Body of pancreas (tissue), 4 donors: Measurements from ENCODE around the gene ZNF205. TPM values are rescaled to one million over a fixed set of nuclear protein-coding genes. Genes with fewer than 3 reads are reported as not detected.

Source experiments
- ATAC-seq: fragments of 150-250 bp; one replicate; pipeline ENCODE4 v1.9.1; 2016
- DNase-seq, 4 donors: peaks; one replicate each; pipeline ENCODE4 v3.0.0-alpha.2; 2019
- H3K27ac ChIP-seq, 4 donors: fragments of 200-600 bp; sonication (generic); 1 replicate in 3 of 4; 2 replicates in 1 of 4; pipeline versions ENCODE4 v1.5.1 to v1.6.1; 2016 to 2019; ENCODE audit warnings: mild to moderate bottlenecking in 1 of 4, mixed read lengths in 1 of 4, moderate library complexity in 1 of 4
- H3K27me3 ChIP-seq, 2 donors: fragments of 200-600 bp; sonication (generic); one replicate each; pipeline ENCODE4 v1.6.0; 2016; ENCODE audit warnings: mild to moderate bottlenecking in 1 of 2
- H3K36me3 ChIP-seq, 2 donors: fragments of 200-600 bp; sonication (generic); replicated peaks in 1 of 2; 2 replicates each; pipeline ENCODE4 v1.5.1; 2016; ENCODE audit warnings: low read depth in 2 of 2; ENCODE audit not compliant: insufficient read depth in 1 of 2
- H3K4me1 ChIP-seq: fragments of 200-600 bp; sonication (generic); one replicate; pipeline ENCODE4 v1.6.0; 2016
- H3K4me3 ChIP-seq, 2 donors: fragments of 200-600 bp; sonication (generic); 1 replicate in 1 of 2; 2 replicates in 1 of 2; pipeline ENCODE4 v1.5.1; 2016 to 2019
- H3K9me3 ChIP-seq, 3 donors: fragments of 200-600 bp; sonication (generic); 1 replicate in 2 of 3; 2 replicates in 1 of 3; pipeline ENCODE4 v1.5.1; 2016
- CTCF ChIP-seq, 7 experiments: fragments of 450-650 bp in 4 of 7; fragments of 200-600 bp in 3 of 7; sonication (generic) in 3 of 7; IDR thresholded peaks; one replicate each; pipeline ENCODE4 v1.5.1; 2016 to 2019; ENCODE audit warnings: antibody characterized with exemption in 7 of 7
- POLR2A ChIP-seq, 3 donors: fragments of 450-650 bp; IDR thresholded peaks; one replicate each; pipeline ENCODE4 v1.6.1; 2016; ENCODE audit warnings: antibody characterized with exemption in 3 of 3, mild to moderate bottlenecking in 2 of 3
- WGBS, 2 donors: methylation state at CpG; one replicate each; pipeline ENCODE4 v1.1.5; 2017; 5-methylcytosine and 5-hydroxymethylcytosine counted together
- intact Hi-C: fragments of 100-400 bp; cut with DNase I; formaldehyde crosslinking; loops from one replicate; pipeline ENCODE4 v1.15.1; 2023
- total RNA-seq, 2 donors: library from RNA; depleted of rRNA; stranded (reverse); fragments of >200 nt; gene quantifications; one replicate each; pipeline ENCODE4 v1.1.0, GENCODE V29; 2016

ZNF205 gene
- total RNA-seq, 2 donors from 2014 or later = 14.2 to 20.0 TPM

GRCh38 chr16:3155181-3155580 lies 42.8 kb downstream of the ZNF205 start:
- WGBS, 2 donors = 74 to 88% methylated on average over 2 of the region's 2 CpGs
- no peaks in the 10 kb centered on the region for H3K27me3 ChIP-seq
- peaks cover 39% of the 10 kb centered on the region for H3K4me1 ChIP-seq
- H3K4me3 ChIP-seq = no peak overlapping the region
- no peak overlapping the region for H3K27ac ChIP-seq
- H3K36me3 ChIP-seq = no peaks in the 10 kb centered on the region
- no peak for DNase-seq
- intact Hi-C loops = no loop called here
- H3K9me3 ChIP-seq = no peaks in the 10 kb centered on the region
- ATAC-seq = no peak
- TF ChIP-seq CTCF (IDR thresholded peaks at IDR 0.05) (no peak), POLR2A (IDR thresholded peaks at IDR 0.05) (no peak)

- peaks cover 34% of the 10 kb centered on the region for H3K4me1 ChIP-seq
- intact Hi-C loops = no loop called here
- ATAC-seq (no peak), DNase-seq (no peak)
- H3K36me3 ChIP-seq = no peaks in the 10 kb centered on the region
- H3K27ac ChIP-seq = no peak overlapping the region
- 96 to 97% methylated on average over 3 of the region's 3 CpGs for WGBS, 2 donors
- H3K4me3 ChIP-seq = no peak overlapping the region
- H3K9me3 ChIP-seq = no peaks in the 10 kb centered on the region
- TF ChIP-seq POLR2A (IDR thresholded peaks at IDR 0.05) (no peak), CTCF (IDR thresholded peaks at IDR 0.05) (no peak)
- no peaks in the 10 kb centered on the region for H3K27me3 ChIP-seq
Measured at GRCh38 chr16:3155972-3156371, 43.6 kb downstream of the ZNF205 start.

- 1 to 2% methylated on average over 20 to 59 of the region's 59 CpGs for WGBS, 2 donors
- intact Hi-C loops = no loop called here
- peak; percentile 10 for ATAC-seq
Measured at GRCh38 chr16:3157229-3158025, 45.0 kb downstream of the ZNF205 start.

GRCh38 chr16:3158026-3158509 lies 45.7 kb downstream of the ZNF205 start:
- WGBS, 2 donors = 0% methylated on average over 2 to 27 of the region's 27 CpGs

More at GRCh38 chr16:3157229-3158025, 45.0 kb downstream of the ZNF205 start:
- Histone ChIP-seq H3K36me3 (no peaks in the 10 kb centered on the region), H3K4me3 (peak overlapping the region; percentile 51 to 96), H3K27ac (peak overlapping the region; percentile 57 to 89 (median 86)), H3K9me3 (no peaks in the 10 kb centered on the region), H3K4me1 (peaks cover 24% of the 10 kb centered on the region), H3K27me3 (no peaks in the 10 kb centered on the region)
- TF ChIP-seq POLR2A (IDR thresholded peaks at IDR 0.05) = peak in 1 of 3 donors; percentile 5
- TF ChIP-seq CTCF (IDR thresholded peaks at IDR 0.05) = peak in 1 of 7 experiments; percentile 6
- peak; percentile 73 to 84 (median 78) for DNase-seq

More at GRCh38 chr16:3158026-3158509, 45.7 kb downstream of the ZNF205 start:
- H3K36me3 ChIP-seq = no peaks in the 10 kb centered on the region
- TF ChIP-seq CTCF (IDR thresholded peaks at IDR 0.05) (no peak), POLR2A (IDR thresholded peaks at IDR 0.05) (no peak)
- H3K27ac ChIP-seq = peak overlapping the region; percentile 57 to 89 (median 86)
- DNase-seq (peak in 2 of 4 donors; percentile 33 to 36), ATAC-seq (peak; percentile 47)
- intact Hi-C loops = no loop called here
- H3K9me3 ChIP-seq = no peaks in the 10 kb centered on the region
- H3K27me3 ChIP-seq = no peaks in the 10 kb centered on the region
- peak overlapping the region; percentile 51 to 96 for H3K4me3 ChIP-seq
- H3K4me1 ChIP-seq = peaks cover 21% of the 10 kb centered on the region
